Measurements from ENCODE around the gene PADI3.
A peak's percentile ranks its signal among the peaks of the same experiment; 100 is the strongest.
"Not testable (repeated sequence)": the region's sequence is repeated elsewhere in the genome, so short reads cannot be mapped to it uniquely, and the experiment has no call there.

Gene PADI3

DNA sequence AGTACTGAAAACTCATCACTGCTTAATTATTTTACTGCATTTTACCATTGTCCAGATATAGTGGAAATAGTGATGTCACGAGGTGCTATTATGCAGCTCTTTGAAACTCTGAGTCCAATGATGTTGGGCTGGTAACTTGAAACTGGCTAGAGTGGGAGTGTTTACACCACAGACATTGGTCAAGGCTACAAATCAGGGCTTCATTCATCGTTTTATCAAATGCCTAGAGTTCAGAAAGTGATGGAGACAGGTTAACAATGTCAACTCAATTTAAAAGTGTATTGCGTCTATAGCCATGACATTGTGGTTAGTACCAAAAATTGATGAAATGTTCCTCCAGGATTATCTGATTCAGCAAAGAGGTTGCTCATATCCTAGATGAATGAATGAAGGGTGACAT lies 31.3 kb upstream of the PADI3 start:
- DNase-seq = no peak

- DNase-seq = no peak
Observed at GRCh38 chr1:17218939-17219338, 30.0 kb upstream of the PADI3 start.

DNA sequence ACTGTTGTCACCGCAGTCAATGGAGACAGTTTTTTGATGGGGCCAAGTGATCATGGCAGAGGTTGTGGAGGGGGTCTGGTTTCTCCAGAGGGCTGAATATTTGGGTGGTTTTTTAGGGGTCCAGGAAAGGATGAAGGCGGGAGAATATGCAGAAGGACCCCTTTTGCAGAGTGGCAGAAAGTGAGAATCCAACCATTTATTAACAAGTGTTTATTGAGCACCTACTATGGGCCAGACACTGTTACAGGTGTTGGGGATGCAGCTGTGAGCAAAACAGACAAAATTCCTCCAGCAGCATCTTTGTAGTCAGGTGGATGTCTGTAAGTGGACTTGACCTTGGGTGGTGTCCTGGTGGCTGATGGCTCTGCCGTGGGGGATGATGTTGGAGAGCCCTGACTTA lies 28.6 kb upstream of the PADI3 start:
- DNase-seq = no peak

- no peak for DNase-seq
Observed at GRCh38 chr1:17222557-17222956, 26.3 kb upstream of the PADI3 start.

DNA sequence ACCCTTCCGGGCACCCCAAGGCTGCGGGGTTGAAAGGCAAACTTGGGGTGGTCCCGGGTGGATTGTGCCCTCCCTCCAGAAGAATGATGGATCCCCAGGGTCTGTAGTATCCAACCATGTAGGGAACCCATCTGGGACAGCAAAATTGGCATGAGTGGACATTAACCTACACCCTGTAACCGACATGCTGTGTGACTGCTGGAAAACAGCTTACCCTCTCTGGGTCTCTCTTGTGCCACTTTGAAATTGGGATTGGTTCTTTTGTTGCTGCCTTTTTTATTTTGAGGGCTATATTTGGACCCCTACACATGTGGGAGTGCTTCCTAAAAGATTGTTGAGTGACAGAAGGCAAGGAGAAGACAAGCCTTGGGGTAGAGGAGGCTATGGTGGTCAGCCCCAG lies 24.5 kb upstream of the PADI3 start:
- DNase-seq = no peak

- no peak for DNase-seq
Observed at GRCh38 chr1:17225140-17225539, 23.8 kb upstream of the PADI3 start.

GRCh38 chr1:17227358-17227915 lies 21.5 kb upstream of the PADI3 start:
- no peak for DNase-seq

GRCh38 chr1:17228619-17229018 lies 20.3 kb upstream of the PADI3 start:
- DNase-seq = no peak

GRCh38 chr1:17229379-17229778 lies 19.5 kb upstream of the PADI3 start:
- no peak for DNase-seq

GRCh38 chr1:17230106-17230505 lies 18.8 kb upstream of the PADI3 start:
- DNase-seq = no peak

DNA sequence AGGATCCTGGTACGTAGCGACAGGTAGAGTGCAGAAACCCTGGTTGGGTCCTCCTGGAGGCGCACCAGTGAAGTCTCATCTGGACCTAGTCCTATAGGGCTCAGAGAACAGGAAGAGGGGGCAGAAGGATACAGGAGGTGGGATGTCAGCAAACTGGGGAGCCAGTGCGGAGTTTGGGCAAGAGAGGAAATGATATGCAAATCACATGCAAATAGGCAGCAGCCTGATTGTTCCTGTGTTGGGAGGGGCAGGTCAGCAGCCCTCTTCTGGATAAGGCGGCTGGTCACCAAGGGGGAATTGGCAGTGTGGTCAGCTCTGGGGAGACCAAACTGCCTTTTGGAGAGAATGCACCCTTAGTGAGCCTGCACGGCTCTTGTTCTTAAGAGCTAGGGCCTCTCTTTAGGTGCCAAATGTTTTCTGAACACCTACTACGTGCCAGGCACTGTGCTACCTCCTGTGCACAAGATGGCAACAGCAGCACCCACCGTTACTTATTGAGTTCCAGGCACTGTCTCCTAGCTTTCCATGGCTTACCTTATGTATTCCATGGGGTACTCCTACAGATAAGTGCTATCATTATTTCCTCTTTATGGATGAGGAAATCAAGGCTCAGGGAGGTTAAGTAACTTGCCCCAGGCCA lies 18.1 kb upstream of the PADI3 start:
- no peak for DNase-seq

GRCh38 chr1:17232759-17233661 lies 15.9 kb upstream of the PADI3 start:
- DNase-seq = no peak

- DNase-seq = no peak
Observed at GRCh38 chr1:17233675-17234320, 15.1 kb upstream of the PADI3 start.

DNA sequence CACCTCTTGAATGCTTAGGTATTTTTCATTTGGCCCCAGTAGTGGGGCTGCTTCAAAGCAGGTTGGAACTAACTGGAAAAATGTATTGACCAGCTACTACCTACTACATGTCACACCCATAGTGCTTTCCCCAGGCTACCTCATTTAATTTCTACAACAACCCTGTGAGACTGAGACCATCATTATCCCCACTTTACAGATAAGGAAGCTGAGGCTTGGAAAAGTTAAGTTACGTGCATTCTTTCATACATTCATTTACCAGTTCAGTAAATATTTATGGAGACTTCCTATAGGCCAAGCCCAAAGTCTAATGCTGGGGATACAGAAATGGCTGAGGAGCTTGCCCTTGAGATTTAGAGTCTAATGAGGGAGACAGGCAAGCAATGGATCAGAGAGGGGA lies 14.5 kb upstream of the PADI3 start:
- DNase-seq = no peak

DNA sequence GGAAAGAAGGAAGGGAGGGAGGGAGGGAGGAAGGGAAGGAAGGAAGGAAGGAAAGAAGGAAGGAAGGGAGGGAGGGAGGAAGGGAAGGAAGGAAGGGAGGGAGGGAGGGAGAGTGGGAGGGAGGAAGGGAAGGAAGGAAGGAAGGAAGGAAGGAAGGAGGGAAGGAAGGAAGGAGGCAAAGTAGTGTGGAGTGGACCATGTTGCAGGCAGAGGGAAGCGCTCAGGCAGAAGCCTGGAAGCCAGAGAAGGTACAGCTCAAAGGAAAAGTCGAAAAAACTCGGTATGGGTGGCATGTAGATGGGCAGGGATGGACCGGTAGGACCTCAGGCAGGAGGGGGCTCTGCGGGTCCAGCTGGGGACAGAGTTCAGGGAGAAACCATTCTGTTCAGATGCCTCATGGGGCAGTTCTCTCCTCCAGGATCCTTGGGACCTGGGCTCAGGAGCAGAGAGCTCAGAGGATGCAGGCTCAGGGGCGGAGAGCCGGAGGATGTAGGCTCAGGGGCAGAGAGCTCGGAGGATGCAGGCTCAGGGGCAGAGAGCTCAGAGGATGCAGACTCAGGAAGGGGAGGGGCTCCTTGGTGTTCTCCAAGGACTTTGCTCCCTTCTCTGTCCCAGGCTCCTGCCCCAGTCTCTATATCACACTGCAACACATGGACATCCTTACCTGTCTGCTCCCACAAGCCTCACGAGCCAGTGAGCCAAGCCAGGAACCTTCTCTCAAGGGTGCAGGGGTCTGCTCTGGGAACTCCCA lies 13.6 kb upstream of the PADI3 start:
- DNase-seq = no peak

GRCh38 chr1:17236779-17237560 lies 11.9 kb upstream of the PADI3 start:
- DNase-seq = peak; percentile 90

GRCh38 chr1:17237561-17237903 lies 11.4 kb upstream of the PADI3 start:
- no peak for DNase-seq

DNA sequence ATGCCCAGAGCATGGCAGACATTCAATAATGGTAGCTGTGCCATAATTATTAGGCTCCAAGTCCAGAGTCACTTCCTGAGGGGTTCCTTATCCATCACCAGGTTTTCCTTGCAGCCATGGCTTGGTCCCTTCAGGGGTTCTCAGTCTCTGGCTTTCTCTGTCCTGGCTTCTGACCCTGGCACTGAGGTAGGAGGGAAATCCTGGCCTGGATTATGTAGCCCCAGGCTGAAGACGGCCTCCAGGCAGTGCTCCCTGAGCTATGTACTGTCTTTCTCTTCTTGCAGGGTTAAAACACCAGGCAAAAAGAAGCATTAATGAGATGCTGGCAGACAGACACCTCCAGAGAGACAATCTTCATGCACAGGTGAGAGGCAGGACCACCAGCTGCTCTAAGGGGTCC lies 9.5 kb upstream of the PADI3 start:
- DNase-seq = no peak

- DNase-seq = not testable (repeated sequence)
Observed at GRCh38 chr1:17241011-17241779, 7.7 kb upstream of the PADI3 start.

DNA sequence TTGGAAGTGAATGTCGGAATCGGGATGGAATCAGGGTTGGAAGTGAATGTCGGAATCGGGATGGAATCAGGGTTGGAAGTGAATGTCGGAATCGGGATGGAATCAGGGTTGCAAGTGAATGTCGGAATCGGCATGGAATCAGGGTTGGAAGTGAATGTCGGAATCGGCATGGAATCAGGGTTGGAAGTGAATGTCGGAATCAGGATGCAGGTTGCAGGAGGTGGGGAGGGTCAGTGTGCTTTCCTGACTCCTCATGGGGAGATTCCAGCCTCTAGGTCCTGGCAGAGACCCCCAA lies 7.2 kb upstream of the PADI3 start:
- DNase-seq = not testable (repeated sequence)

DNA sequence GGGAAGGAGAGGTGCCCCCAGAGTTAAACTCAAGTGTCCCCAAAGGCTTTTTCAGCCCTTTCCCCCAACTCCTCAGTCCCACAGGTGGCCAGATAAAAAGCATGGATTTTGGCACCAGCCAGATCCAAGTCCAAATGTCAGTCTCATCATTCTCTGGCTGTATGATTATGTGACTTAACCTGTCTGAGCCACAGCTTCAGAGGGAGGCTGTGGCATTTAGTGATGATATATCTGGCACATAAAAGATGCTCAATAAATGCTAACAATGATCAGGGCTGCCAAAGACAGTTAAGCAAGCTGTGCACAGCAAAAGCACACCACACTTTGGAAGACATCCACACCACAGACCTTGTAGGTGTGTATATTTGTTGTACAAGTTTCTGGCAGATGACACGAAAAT lies 5.6 kb upstream of the PADI3 start:
- no peak for DNase-seq
